CD8-positive, alpha-beta memory T cell (primary cell): Measurements from ENCODE around the gene TCF23. TPM values are rescaled to one million over a fixed set of nuclear protein-coding genes. Genes with fewer than 3 reads are reported as not detected.

Experiments
- CTCF ChIA-PET: fragments of 350-600 bp; sonication (Branson Sonifier 250); formaldehyde crosslinking; loops from one replicate; lab custom pipeline; 2021; ENCODE audit warnings: antibody characterized with exemption; lab: Charles Lee
- POLR2A ChIA-PET: fragments of 350-600 bp; sonication (Branson Sonifier 250); formaldehyde crosslinking; loops from one replicate; lab custom pipeline; 2021; ENCODE audit warnings: antibody characterized with exemption; lab: Charles Lee
- DNase-seq, 5 donors: peaks; one replicate each; pipeline versions ENCODE4 v3.0.0 to v3.0.0-alpha.2; 2020 to 2022; ENCODE audit warnings: mixed read lengths in 1 of 5
- H3K27ac ChIP-seq: one replicate; pipeline ENCODE4 v1.7.0; 2013; ENCODE audit warnings: low read depth, mild to moderate bottlenecking, low read length, moderate library complexity
- H3K27me3 ChIP-seq: 2 replicates; pipeline ENCODE4 v1.7.0; 2013; ENCODE audit warnings: low read length, mild to moderate bottlenecking; ENCODE audit not compliant: insufficient read depth, poor library complexity, severe bottlenecking
- H3K36me3 ChIP-seq: 2 replicates; pipeline ENCODE4 v1.7.0; 2013; ENCODE audit warnings: mild to moderate bottlenecking, low read length, moderate library complexity; ENCODE audit not compliant: insufficient read depth
- H3K4me1 ChIP-seq: 2 replicates; pipeline ENCODE4 v1.7.0; 2013; ENCODE audit warnings: mild to moderate bottlenecking, low read length, moderate library complexity; ENCODE audit not compliant: insufficient read depth
- H3K4me3 ChIP-seq: 2 replicates; pipeline ENCODE4 v1.7.0; 2013; ENCODE audit warnings: mild to moderate bottlenecking, low read length
- H3K9me3 ChIP-seq: 2 replicates; pipeline ENCODE4 v1.7.0; 2013; ENCODE audit warnings: mild to moderate bottlenecking, low read length
- H3K27ac Mint-ChIP-seq, 8 donors: one replicate each; pipeline ENCODE4 v1.8.0; 2020 to 2021; ENCODE audit warnings: mixed read lengths in 8 of 8, mild to moderate bottlenecking in 6 of 8, inconsistent platforms in 3 of 8, moderate library complexity in 3 of 8
- H3K27me3 Mint-ChIP-seq, 2 donors: one replicate each; pipeline ENCODE4 v1.8.0; 2020 to 2021; ENCODE audit warnings: mixed read lengths in 2 of 2, mild to moderate bottlenecking in 1 of 2, moderate library complexity in 1 of 2
- H3K36me3 Mint-ChIP-seq, 3 donors: one replicate each; pipeline ENCODE4 v1.8.0; 2020 to 2021; ENCODE audit warnings: mixed read lengths in 3 of 3, inconsistent platforms in 1 of 3, mild to moderate bottlenecking in 1 of 3
- H3K4me1 Mint-ChIP-seq, 3 donors: one replicate each; pipeline ENCODE4 v1.8.0; 2020 to 2021; ENCODE audit warnings: mixed read lengths in 3 of 3, inconsistent platforms in 1 of 3, mild to moderate bottlenecking in 1 of 3
- H3K4me3 Mint-ChIP-seq, 7 donors: one replicate each; pipeline ENCODE4 v1.8.0; 2020 to 2021; ENCODE audit warnings: mixed read lengths in 7 of 7, mild to moderate bottlenecking in 6 of 7, moderate library complexity in 4 of 7, inconsistent platforms in 2 of 7
- H3K9me3 Mint-ChIP-seq, 5 donors: one replicate each; pipeline ENCODE4 v1.8.0; 2020 to 2022; ENCODE audit warnings: mixed read lengths in 5 of 5, mild to moderate bottlenecking in 3 of 5, moderate library complexity in 2 of 5, inconsistent platforms in 1 of 5
- polyA plus RNA-seq: library from polyadenylated mRNA; unstranded; fragments of 300-500 nt; fragmentation: Illumina TruSeq; gene quantifications from one replicate; pipeline ENCODE4 v1.2.3, GENCODE V29; 2021
- total RNA-seq, 2 experiments: library from RNA; stranded (reverse); gene quantifications; one replicate each; pipeline ENCODE4 v1.2.3, GENCODE V29; 2021

TCF23 gene
- total and polyA plus RNA-seq, 3 experiments from 2014 or later = not detected

DNA sequence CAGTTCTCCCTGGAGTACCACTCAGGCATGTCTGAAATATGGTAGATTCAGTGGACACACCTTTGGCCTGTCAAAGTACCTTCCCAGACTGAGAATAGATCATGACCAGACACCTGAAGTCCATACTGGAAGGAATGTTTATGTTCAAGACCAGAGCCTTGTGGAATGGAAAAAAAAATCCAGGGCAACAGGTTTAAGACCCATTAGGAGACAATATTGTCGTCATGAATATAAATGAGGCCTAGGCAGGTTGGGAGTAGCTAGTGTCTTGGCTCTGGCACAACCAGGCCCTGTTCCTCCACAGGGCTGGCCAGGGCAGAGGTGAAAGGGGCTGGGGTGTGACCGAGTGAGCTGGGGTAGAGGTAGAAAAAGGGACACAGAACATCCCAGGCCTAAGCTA is 49.8 kb downstream of the TCF23 start:
- peaks cover 0 to 48% (median 7%) of the 10 kb centered on the region in 3 donors for H3K36me3 Mint-ChIP-seq
- Histone ChIP-seq H3K27ac (no peak overlapping the region), H3K27me3 (no peaks in the 10 kb centered on the region), H3K4me1 (no peaks in the 10 kb centered on the region), H3K9me3 (no peaks in the 10 kb centered on the region), H3K36me3 (peaks cover 10% of the 10 kb centered on the region), H3K4me3 (no peak overlapping the region)
- ChIA-PET POLR2A (no interaction called here), CTCF (no interaction called here)
- peak overlapping the region in 3 of 8 donors; percentile 38 to 68 (median 52) for H3K27ac Mint-ChIP-seq
- no peak overlapping the region for H3K4me3 Mint-ChIP-seq
- no peaks in the 10 kb centered on the region for H3K9me3 Mint-ChIP-seq
- DNase-seq = no peak
- H3K4me1 Mint-ChIP-seq = no peaks in the 10 kb centered on the region
- H3K27me3 Mint-ChIP-seq = peaks cover 0 to 1% of the 10 kb centered on the region in 2 donors

DNA sequence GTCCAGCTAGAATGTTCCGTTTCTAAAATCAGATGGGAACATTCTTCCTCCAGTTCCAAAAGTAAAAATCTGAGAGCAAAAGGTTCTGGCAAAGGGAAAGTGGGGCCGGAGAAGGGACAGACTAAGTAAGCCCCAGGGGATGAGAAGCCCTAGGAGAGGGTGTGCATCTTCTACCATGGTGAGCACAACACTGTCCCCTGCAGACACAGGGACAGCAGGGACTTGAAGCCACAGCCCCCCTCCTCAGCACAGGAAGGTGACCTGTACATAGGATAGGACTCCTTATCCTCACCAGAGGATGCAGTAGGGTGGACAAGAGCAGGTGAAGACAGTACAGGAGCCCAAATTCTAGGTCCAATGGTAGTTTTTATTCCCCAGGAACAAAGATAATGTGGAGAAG is 50.4 kb downstream of the TCF23 start:
- Histone ChIP-seq H3K36me3 (peaks cover 16% of the 10 kb centered on the region), H3K9me3 (no peaks in the 10 kb centered on the region), H3K27me3 (no peaks in the 10 kb centered on the region), H3K4me3 (no peak overlapping the region), H3K4me1 (no peaks in the 10 kb centered on the region), H3K27ac (no peak overlapping the region)
- ChIA-PET POLR2A (no interaction called here), CTCF (interaction anchor here (1.1 kb wide), 1 partner anchor 8 kb away, joined by 4 read pairs; no protein-coding TSS in a partner anchor)
- peaks cover 0 to 54% (median 7%) of the 10 kb centered on the region in 3 donors for H3K36me3 Mint-ChIP-seq
- H3K9me3 Mint-ChIP-seq = no peaks in the 10 kb centered on the region
- peaks cover 0 to 1% of the 10 kb centered on the region in 2 donors for H3K27me3 Mint-ChIP-seq
- no peak overlapping the region for H3K4me3 Mint-ChIP-seq
- peak overlapping the region in 3 of 8 donors; percentile 23 to 89 (median 47) for H3K27ac Mint-ChIP-seq
- no peak for DNase-seq
- H3K4me1 Mint-ChIP-seq = no peaks in the 10 kb centered on the region

GRCh38 chr2:27201675-27202074 is 52.9 kb downstream of the TCF23 start:
- peaks cover 0 to 8% (median 5%) of the 10 kb centered on the region in 3 donors for H3K4me1 Mint-ChIP-seq
- Histone ChIP-seq H3K9me3 (no peaks in the 10 kb centered on the region), H3K27ac (no peak overlapping the region), H3K4me1 (no peaks in the 10 kb centered on the region), H3K27me3 (no peaks in the 10 kb centered on the region), H3K36me3 (peaks cover 24% of the 10 kb centered on the region), H3K4me3 (no peak overlapping the region)
- no peak overlapping the region for H3K27ac Mint-ChIP-seq
- H3K9me3 Mint-ChIP-seq = no peaks in the 10 kb centered on the region
- peaks cover 0 to 79% (median 18%) of the 10 kb centered on the region in 3 donors for H3K36me3 Mint-ChIP-seq
- POLR2A ChIA-PET = no interaction called here
- H3K4me3 Mint-ChIP-seq = peak overlapping the region in 1 of 7 donors; percentile 6
- DNase-seq = no peak
- CTCF ChIA-PET = no interaction called here
- peaks cover 0 to 1% of the 10 kb centered on the region in 2 donors for H3K27me3 Mint-ChIP-seq

GRCh38 chr2:27202854-27203253 is 54.0 kb downstream of the TCF23 start:
- no peaks in the 10 kb centered on the region for H3K9me3 Mint-ChIP-seq
- H3K4me1 Mint-ChIP-seq = peaks cover 0 to 8% (median 5%) of the 10 kb centered on the region in 3 donors
- Histone ChIP-seq H3K27me3 (no peaks in the 10 kb centered on the region), H3K4me3 (no peak overlapping the region), H3K9me3 (no peaks in the 10 kb centered on the region), H3K4me1 (no peaks in the 10 kb centered on the region), H3K27ac (no peak overlapping the region), H3K36me3 (peaks cover 32% of the 10 kb centered on the region)
- DNase-seq = no peak
- H3K36me3 Mint-ChIP-seq = peaks cover 5 to 90% (median 18%) of the 10 kb centered on the region in 3 donors
- ChIA-PET CTCF (interaction anchor here (0.6 kb wide), 1 partner anchor 467 kb away, joined by 4 read pairs; no protein-coding TSS in a partner anchor), POLR2A (no interaction called here)
- H3K27ac Mint-ChIP-seq = peak overlapping the region in 2 of 8 donors; percentile 24 to 34
- peaks cover 0 to 1% of the 10 kb centered on the region in 2 donors for H3K27me3 Mint-ChIP-seq
- H3K4me3 Mint-ChIP-seq = no peak overlapping the region

- DNase-seq = no peak
- H3K27ac ChIP-seq = no peak overlapping the region
- H3K36me3 ChIP-seq = peaks cover 41% of the 10 kb centered on the region
- H3K4me1 ChIP-seq = no peaks in the 10 kb centered on the region
- peaks cover 5 to 98% (median 18%) of the 10 kb centered on the region in 3 donors for H3K36me3 Mint-ChIP-seq
- H3K4me3 ChIP-seq = no peak overlapping the region
- POLR2A ChIA-PET = no interaction called here
- H3K9me3 ChIP-seq = no peaks in the 10 kb centered on the region
- no peak overlapping the region for H3K27ac Mint-ChIP-seq
- no peaks in the 10 kb centered on the region for H3K27me3 ChIP-seq
- peaks cover 0 to 1% of the 10 kb centered on the region in 2 donors for H3K27me3 Mint-ChIP-seq
- CTCF ChIA-PET = no interaction called here
- H3K4me1 Mint-ChIP-seq = peaks cover 0 to 8% (median 5%) of the 10 kb centered on the region in 3 donors
- no peaks in the 10 kb centered on the region for H3K9me3 Mint-ChIP-seq
- no peak overlapping the region for H3K4me3 Mint-ChIP-seq
Observed at GRCh38 chr2:27203741-27204140, 54.9 kb downstream of the TCF23 start.

GRCh38 chr2:27204566-27204965 is 55.8 kb downstream of the TCF23 start:
- POLR2A ChIA-PET = no interaction called here
- CTCF ChIA-PET = no interaction called here
- Histone ChIP-seq H3K27ac (no peak overlapping the region), H3K9me3 (no peaks in the 10 kb centered on the region), H3K36me3 (peaks cover 43% of the 10 kb centered on the region), H3K27me3 (no peaks in the 10 kb centered on the region), H3K4me1 (no peaks in the 10 kb centered on the region), H3K4me3 (no peak overlapping the region)
- no peak overlapping the region for H3K4me3 Mint-ChIP-seq
- H3K9me3 Mint-ChIP-seq = no peaks in the 10 kb centered on the region
- H3K27ac Mint-ChIP-seq = peak overlapping the region in 4 of 8 donors; percentile 61 to 82 (median 72)
- peaks cover 5 to 97% (median 18%) of the 10 kb centered on the region in 3 donors for H3K36me3 Mint-ChIP-seq
- H3K27me3 Mint-ChIP-seq = no peaks in the 10 kb centered on the region
- DNase-seq = no peak
- H3K4me1 Mint-ChIP-seq = peaks cover 5 to 13% (median 7%) of the 10 kb centered on the region in 3 donors

GRCh38 chr2:27205206-27205605 is 56.4 kb downstream of the TCF23 start:
- Histone ChIP-seq H3K9me3 (no peaks in the 10 kb centered on the region), H3K27me3 (no peaks in the 10 kb centered on the region), H3K27ac (no peak overlapping the region), H3K36me3 (peaks cover 43% of the 10 kb centered on the region), H3K4me1 (no peaks in the 10 kb centered on the region), H3K4me3 (no peak overlapping the region)
- Mint-ChIP-seq H3K4me3 (no peak overlapping the region), H3K9me3 (no peaks in the 10 kb centered on the region), H3K27ac (peak overlapping the region in 4 of 8 donors; percentile 10 to 82 (median 67)), H3K4me1 (peaks cover 11 to 19% (median 13%) of the 10 kb centered on the region in 3 donors), H3K27me3 (no peaks in the 10 kb centered on the region), H3K36me3 (peaks cover 5 to 97% (median 18%) of the 10 kb centered on the region in 3 donors)
- POLR2A ChIA-PET = no interaction called here
- DNase-seq = no peak
- CTCF ChIA-PET = no interaction called here

DNA sequence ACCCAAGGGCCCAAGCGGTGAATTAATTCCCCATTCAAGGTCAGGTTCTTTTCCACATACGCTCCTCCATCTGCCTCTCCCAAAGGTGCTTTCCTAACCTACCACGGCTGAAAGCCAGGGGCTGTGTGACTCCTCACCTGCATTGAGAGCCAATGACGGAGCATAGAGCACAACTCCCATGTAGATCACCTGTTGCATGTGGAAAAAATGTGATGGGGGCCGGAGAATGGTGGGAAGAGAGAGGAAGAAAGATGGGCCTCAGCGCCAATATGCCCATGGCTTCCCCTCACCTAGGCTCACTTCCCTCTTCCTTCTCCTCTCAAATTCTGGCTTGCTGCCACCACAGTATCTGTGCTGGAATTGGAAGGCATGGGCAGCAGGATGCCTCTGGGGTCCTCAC is 57.5 kb downstream of the TCF23 start:
- no peaks in the 10 kb centered on the region for H3K27me3 Mint-ChIP-seq

More for the DNA sequence above, 57.5 kb downstream of the TCF23 start:
- H3K4me3 ChIP-seq = no peak overlapping the region
- peak overlapping the region in 1 of 8 donors; percentile 71 for H3K27ac Mint-ChIP-seq
- CTCF ChIA-PET = no interaction called here
- POLR2A ChIA-PET = interaction anchor here (0.5 kb wide), 1 partner anchor 243 kb away, joined by 3 read pairs; no protein-coding TSS in a partner anchor
- no peaks in the 10 kb centered on the region for H3K9me3 ChIP-seq
- no peak overlapping the region for H3K27ac ChIP-seq
- H3K4me1 Mint-ChIP-seq = peaks cover 16 to 23% (median 17%) of the 10 kb centered on the region in 3 donors
- H3K4me1 ChIP-seq = peaks cover 5% of the 10 kb centered on the region
- peaks cover 5 to 86% (median 18%) of the 10 kb centered on the region in 3 donors for H3K36me3 Mint-ChIP-seq
- H3K9me3 Mint-ChIP-seq = no peaks in the 10 kb centered on the region
- DNase-seq = no peak
- no peaks in the 10 kb centered on the region for H3K27me3 ChIP-seq
- peak overlapping the region in 1 of 7 donors; percentile 76 for H3K4me3 Mint-ChIP-seq
- H3K36me3 ChIP-seq = peaks cover 43% of the 10 kb centered on the region
